GM19099 (cell line): Measurements from ENCODE around the gene SLC44A4.

Experiments used
- POLR2A ChIP-seq: IDR thresholded peaks from 3 replicates; pipeline ENCODE4 v1.6.1; 2011; ENCODE audit warnings: low read depth; ENCODE audit not compliant: insufficient read length; ENCODE audit errors: extremely low read depth

The SLC44A4 gene

DNA sequence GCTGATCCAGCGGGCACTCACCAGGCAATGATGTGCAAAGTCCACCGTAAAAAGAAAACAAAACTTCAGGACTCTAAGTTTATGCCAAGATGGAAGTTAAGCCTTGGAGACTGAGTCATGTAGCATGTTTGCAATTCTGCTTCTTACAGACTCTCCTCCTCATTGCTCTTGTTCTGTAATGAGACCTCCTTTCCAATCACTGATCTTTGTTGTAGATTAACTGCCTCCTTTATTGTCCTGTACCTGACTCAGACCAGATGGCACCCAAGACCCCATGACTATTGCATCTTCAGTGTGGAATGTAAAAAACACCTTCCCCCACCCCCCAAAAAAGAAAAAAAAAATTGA lies 27.3 kb downstream of the SLC44A4 start:
- no peak for TF ChIP-seq POLR2A

- TF ChIP-seq POLR2A, result no peak
These were observed 27.9 kb downstream of the SLC44A4 start for GRCh38 chr6:31850765-31851484.

DNA sequence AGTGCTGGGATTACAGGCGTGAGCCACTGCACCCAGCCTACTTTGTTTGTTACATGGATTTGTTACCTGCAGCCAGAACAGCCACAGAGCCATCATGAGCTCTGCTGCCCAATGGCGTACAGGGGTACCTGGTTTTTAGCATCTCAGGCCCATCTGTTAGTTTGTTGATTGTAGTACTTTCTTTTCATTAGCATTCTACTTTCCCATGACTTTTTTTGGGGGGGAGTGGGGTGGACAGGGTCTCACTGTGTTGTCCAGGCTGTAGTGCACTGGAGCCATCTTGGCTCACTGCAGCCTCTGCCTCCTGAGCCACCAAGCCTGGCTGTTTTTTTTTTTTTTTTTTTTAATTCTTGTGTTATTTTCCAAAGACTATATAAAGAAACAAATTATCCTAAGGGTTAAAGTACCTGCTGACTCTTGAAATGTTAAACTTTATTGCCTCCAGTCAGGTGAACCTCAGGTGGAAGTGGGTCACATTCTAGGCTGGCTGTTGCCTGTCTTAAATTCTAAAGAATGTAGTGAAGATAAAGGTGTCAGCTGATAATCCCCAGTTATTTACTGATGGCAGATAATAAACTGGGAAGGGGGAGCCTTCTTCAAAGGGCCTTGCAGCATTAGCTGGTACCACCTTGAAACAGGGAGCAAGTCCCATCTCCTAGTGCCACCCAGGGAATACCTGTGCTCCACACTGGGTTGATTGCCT lies 31.4 kb downstream of the SLC44A4 start:
- no peak for TF ChIP-seq POLR2A

GRCh38 chr6:31844507-31844906 lies 34.3 kb downstream of the SLC44A4 start:
- TF ChIP-seq POLR2A, result no peak

DNA sequence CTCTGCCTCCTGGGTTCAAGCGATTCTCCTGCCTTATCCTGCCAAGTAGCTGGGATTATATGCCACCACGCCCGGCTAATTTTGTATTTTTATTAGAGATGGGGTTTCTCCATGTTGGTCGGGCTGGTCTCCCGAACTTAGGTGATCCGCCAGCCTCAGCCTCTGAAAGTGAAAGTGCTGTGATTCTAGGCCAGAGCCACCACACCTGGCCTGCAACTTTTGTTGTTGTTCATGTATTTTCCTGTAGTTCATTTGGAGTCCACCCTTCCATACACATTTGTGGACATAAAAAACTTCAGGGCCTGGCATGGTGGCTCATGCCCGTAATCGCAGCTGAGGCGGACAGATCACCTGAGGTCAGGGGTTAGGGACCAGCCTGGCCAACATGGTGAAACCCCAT lies 36.7 kb downstream of the SLC44A4 start:
- TF ChIP-seq POLR2A, result peak; percentile 33

DNA sequence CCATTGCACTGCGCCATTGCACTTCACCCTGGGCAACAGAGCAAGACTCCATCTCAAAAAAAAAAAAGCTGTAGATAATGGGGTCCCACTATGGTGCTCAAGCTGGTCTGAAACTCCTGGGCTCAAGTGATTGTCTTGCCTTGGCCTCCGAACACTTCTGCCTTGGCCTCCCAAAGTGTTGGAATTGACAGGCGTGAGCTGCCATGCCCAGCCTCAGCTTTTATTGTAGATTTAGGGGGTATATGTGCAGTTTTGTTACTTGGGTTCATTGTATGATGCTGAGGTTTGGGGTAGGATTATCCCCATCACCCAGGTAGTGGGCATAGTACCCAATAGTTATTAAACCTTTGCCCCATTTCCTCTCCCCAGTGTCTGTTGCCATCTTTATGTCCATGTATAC lies 39.8 kb downstream of the SLC44A4 start:
- no peak for TF ChIP-seq POLR2A

- peak; percentile 16 for TF ChIP-seq POLR2A
These were observed 40.7 kb downstream of the SLC44A4 start for GRCh38 chr6:31838114-31838553.

GRCh38 chr6:31837369-31838113 lies 41.3 kb downstream of the SLC44A4 start:
- no peak for TF ChIP-seq POLR2A

DNA sequence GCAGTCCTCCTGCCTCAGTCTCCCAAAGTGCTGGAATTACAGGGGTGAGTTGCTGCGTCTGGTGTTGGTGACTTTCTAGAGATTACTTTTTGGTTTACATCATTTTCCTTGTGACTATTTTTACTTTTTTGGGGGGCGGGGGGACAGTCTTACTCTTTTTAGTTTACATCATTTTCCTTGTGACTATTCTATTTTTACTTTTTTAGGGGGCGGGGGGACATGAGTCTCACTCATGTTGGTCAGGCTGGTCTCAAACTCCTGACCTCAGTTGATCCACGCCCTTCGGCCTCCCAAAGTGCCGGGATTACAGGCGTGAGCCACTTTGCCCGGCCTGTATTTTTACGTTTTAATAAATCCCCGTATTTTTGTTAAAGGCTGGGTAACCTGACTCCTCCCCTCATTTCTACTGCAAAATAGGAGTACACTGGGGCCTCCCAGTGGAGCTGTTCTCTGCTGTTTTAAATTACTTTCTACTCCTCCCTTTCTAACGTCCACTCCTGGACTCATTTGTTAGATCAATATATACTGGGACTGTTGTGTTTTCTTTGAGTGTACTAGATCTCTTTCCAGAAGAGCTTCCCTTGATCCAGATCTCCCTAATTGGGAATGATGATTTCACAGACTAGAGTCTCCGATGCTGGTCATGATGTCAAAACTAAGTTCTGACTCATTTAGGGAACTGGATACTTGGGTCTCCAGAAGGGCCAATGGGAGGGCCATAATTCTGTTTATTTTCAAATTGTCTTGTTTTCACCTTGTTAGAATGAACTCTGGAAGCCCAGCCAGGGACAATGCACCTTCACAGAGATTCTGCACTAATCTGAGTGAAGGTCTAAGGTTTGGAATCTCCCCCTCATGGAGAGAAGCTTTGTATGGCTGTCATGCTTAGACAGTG lies 42.1 kb downstream of the SLC44A4 start:
- TF ChIP-seq POLR2A, result no peak

DNA sequence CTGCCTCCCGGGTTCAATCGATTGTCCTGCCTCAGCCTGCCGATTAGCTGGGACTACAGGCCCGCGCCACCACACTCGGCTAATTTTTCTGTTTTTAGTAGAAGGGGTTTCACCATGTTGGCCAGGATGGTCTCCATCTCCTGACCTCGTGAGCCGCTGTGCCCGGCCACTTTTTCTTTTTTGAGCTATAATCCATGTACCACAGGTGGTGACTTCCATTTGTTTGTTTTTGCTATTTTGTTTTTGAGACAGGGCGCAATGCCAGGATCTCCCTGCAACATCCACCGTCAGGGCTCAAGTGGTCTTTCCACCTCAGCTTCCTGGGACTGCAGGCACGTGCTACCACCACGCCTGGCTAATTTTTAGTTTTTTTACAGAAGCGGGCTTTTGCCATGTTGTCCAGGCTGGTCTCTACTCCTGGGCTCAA lies 42.7 kb downstream of the SLC44A4 start:
- no peak for TF ChIP-seq POLR2A

DNA sequence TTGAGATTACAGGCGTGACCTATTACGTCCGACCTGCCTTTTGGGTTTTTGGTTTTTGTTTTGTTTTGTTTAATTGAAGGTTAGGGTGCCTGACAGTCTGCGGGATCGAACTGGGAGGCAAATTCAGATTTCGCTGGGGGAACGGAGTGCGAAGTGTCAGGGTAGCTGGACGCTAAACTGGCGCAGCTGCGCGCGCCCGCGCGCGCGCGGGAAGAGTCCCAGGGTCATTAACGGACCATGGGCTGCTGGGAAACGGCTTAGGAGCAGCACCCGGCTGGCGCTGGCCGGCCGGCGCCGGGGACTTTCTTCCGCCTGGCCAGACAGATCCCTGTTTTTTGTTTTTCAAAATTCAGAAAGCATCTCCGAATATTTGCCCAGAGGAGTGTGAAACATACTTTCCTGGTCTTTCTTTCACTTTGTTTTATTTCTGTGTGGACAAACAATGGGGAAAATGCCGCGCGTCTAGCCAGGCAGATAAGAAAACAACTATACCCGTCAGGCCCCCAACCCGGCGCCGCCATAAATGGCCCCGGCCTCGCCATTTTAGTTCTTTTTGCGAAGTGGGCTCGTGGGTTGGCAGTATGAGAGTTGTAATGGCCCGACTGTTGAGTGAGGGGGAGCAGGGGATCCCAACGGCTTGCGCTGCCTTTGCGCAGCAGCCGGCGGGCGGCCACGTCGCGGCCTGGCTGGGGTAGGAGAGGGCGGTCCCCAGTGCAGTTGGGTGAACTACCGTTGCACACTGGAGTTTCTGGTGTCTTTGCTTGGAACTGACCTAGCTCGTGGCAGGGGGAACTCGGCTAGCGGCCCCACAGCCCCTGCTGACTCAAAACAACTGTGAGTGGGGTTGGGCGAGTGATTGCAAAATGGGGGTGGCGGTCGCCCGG lies 44.2 kb downstream of the SLC44A4 start:
- peak; percentile 99 for TF ChIP-seq POLR2A

DNA sequence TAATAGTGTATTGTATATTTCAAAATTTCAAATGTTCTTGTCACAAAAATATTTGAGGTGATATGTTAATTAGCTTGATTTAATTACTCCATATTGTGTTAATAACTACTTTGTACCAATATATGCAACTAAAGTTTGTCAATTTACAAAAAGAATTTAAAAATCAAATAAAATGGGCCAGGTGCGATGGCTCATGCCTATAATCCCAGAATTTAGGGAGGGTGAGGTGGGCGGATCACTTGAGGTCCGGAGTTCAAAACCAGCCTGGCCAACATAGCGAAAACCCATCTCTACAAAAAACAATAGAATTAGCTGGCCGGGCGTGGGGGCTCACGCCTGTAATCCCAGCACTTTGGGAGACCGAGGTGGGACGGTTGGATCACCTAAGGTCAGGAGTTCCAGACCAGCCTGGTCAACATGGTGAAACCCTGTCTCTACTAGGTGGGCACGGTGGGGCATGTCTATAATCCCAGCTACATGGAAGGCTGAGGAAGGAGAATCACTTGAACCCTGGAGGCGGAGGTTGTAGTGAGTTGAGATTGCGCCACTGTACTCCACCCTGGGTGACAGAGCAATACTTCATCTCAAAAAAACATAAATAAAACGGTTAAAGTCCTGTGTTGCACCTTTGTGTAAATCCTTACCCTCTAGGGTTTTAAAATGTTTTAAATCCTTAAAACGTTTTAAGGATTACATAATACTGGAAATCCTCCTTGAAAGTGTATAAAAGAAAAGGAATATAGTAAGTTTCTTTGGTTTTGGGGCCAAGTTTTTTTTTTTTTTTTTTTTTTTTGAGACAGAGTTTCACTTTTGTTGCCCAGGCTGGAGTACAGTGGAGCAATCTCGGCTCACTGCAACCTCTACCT lies 47.2 kb downstream of the SLC44A4 start:
- no peak for TF ChIP-seq POLR2A

DNA sequence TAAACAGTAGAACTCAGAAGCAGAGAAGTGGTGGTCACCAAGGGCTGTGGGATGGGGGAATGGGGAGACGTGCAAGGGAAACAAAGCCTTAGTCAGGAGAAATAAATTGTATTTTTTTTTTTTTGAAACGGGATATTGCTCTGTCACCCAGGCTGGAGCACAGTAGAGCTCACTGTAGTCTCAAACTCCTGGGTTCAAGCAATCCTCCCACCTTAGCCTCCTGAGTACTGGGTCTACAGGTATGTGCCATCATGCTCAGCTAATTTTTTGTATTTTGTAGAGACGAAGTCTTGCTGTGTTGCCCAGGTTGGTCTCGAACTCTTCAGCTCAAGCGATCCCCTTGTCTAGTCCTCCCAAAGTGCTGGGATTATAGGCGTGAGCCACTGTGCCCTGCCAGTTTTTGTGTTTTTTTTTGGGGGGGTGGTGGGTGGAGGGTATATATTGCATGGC lies 47.9 kb downstream of the SLC44A4 start:
- TF ChIP-seq POLR2A, result no peak
